ENCODE measurements around the gene KRT6C.
"Not testable (repeated sequence)": the region's sequence is repeated elsewhere in the genome, so short reads cannot be mapped to it uniquely, and the experiment has no call there.

KRT6C gene

GRCh38 chr12:52513736-52514135, 40.1 kb upstream of the KRT6C start:
- Mint-ChIP-seq H3K4me1 (ENCODE audit: low read depth) (no peaks in the 10 kb centered on the region), H3K27me3 (peaks cover 11% of the 10 kb centered on the region), H3K9me3 (peaks cover 10% of the 10 kb centered on the region), H3K4me3 (no peak overlapping the region), H3K27ac (no peak overlapping the region), H3K36me3 (ENCODE audit: low read depth) (no peaks in the 10 kb centered on the region)
- intact Hi-C loops (cut with micrococcal nuclease) = no loop called here

GRCh38 chr12:52508211-52508610, 34.6 kb upstream of the KRT6C start:
- Mint-ChIP-seq H3K27ac (no peak overlapping the region), H3K36me3 (ENCODE audit: low read depth) (no peaks in the 10 kb centered on the region), H3K4me1 (ENCODE audit: low read depth) (no peaks in the 10 kb centered on the region), H3K9me3 (peaks cover 10% of the 10 kb centered on the region), H3K27me3 (peaks cover 27% of the 10 kb centered on the region), H3K4me3 (no peak overlapping the region)
- intact Hi-C loops (cut with micrococcal nuclease) = no loop called here

GRCh38 chr12:52506858-52507715, 33.5 kb upstream of the KRT6C start:
- Mint-ChIP-seq H3K27ac (no peak overlapping the region), H3K9me3 (peaks cover 13% of the 10 kb centered on the region), H3K4me3 (no peak overlapping the region), H3K4me1 (ENCODE audit: low read depth) (no peaks in the 10 kb centered on the region), H3K27me3 (peaks cover 27% of the 10 kb centered on the region), H3K36me3 (ENCODE audit: low read depth) (no peaks in the 10 kb centered on the region)
- intact Hi-C loops (cut with micrococcal nuclease) = no loop called here

- H3K4me3 Mint-ChIP-seq = no peak overlapping the region
- no peak overlapping the region for H3K27ac Mint-ChIP-seq
- intact Hi-C loops (cut with micrococcal nuclease) = no loop called here
- no peaks in the 10 kb centered on the region for H3K36me3 Mint-ChIP-seq (ENCODE audit: low read depth)
- peaks cover 7% of the 10 kb centered on the region for H3K9me3 Mint-ChIP-seq
- H3K27me3 Mint-ChIP-seq = peaks cover 25% of the 10 kb centered on the region
- no peaks in the 10 kb centered on the region for H3K4me1 Mint-ChIP-seq (ENCODE audit: low read depth)
Measured at GRCh38 chr12:52502877-52503276, 29.3 kb upstream of the KRT6C start.

GRCh38 chr12:52501490-52501889, 27.9 kb upstream of the KRT6C start:
- no peak overlapping the region for H3K27ac Mint-ChIP-seq
- H3K36me3 Mint-ChIP-seq (ENCODE audit: low read depth) = no peaks in the 10 kb centered on the region
- intact Hi-C loops (cut with micrococcal nuclease) = no loop called here
- H3K4me3 Mint-ChIP-seq = no peak overlapping the region
- peaks cover 16% of the 10 kb centered on the region for H3K27me3 Mint-ChIP-seq
- no peaks in the 10 kb centered on the region for H3K4me1 Mint-ChIP-seq (ENCODE audit: low read depth)
- H3K9me3 Mint-ChIP-seq = peaks cover 7% of the 10 kb centered on the region

- H3K36me3 Mint-ChIP-seq (ENCODE audit: low read depth); intact Hi-C loops (cut with micrococcal nuclease); H3K27ac Mint-ChIP-seq: not testable (repeated sequence)
Measured at GRCh38 chr12:52500574-52500973, 27.0 kb upstream of the KRT6C start.

GRCh38 chr12:52499806-52500560, 26.4 kb upstream of the KRT6C start:
- H3K27me3 Mint-ChIP-seq = peaks cover 9% of the 10 kb centered on the region
- H3K27ac Mint-ChIP-seq = no peak overlapping the region
- peaks cover 7% of the 10 kb centered on the region for H3K9me3 Mint-ChIP-seq
- intact Hi-C loops (cut with micrococcal nuclease) = no loop called here
- H3K4me3 Mint-ChIP-seq = no peak overlapping the region
- H3K36me3 Mint-ChIP-seq (ENCODE audit: low read depth) = no peaks in the 10 kb centered on the region
- peaks cover 7% of the 10 kb centered on the region for H3K4me1 Mint-ChIP-seq (ENCODE audit: low read depth)

More at GRCh38 chr12:52500574-52500973, 27.0 kb upstream of the KRT6C start:
- H3K4me1 Mint-ChIP-seq (ENCODE audit: low read depth); H3K4me3 Mint-ChIP-seq; H3K9me3 Mint-ChIP-seq: not testable (repeated sequence)
- peaks cover 11% of the 10 kb centered on the region for H3K27me3 Mint-ChIP-seq

GRCh38 chr12:52498946-52499345, 25.3 kb upstream of the KRT6C start:
- Mint-ChIP-seq H3K36me3 (ENCODE audit: low read depth) (no peaks in the 10 kb centered on the region), H3K9me3 (peaks cover 7% of the 10 kb centered on the region), H3K4me3 (no peak overlapping the region), H3K4me1 (ENCODE audit: low read depth) (peaks cover 17% of the 10 kb centered on the region), H3K27ac (no peak overlapping the region), H3K27me3 (peaks cover 6% of the 10 kb centered on the region)
- intact Hi-C loops (cut with micrococcal nuclease) = no loop called here

GRCh38 chr12:52497975-52498374, 24.4 kb upstream of the KRT6C start:
- no peaks in the 10 kb centered on the region for H3K36me3 Mint-ChIP-seq (ENCODE audit: low read depth)
- H3K27me3 Mint-ChIP-seq = peaks cover 10% of the 10 kb centered on the region
- H3K4me1 Mint-ChIP-seq (ENCODE audit: low read depth) = peaks cover 17% of the 10 kb centered on the region
- no peak overlapping the region for H3K4me3 Mint-ChIP-seq
- intact Hi-C loops (cut with micrococcal nuclease) = no loop called here
- no peak overlapping the region for H3K27ac Mint-ChIP-seq
- peaks cover 7% of the 10 kb centered on the region for H3K9me3 Mint-ChIP-seq

GRCh38 chr12:52496590-52497071, 23.0 kb upstream of the KRT6C start:
- no peaks in the 10 kb centered on the region for H3K9me3 Mint-ChIP-seq
- H3K27me3 Mint-ChIP-seq = peaks cover 13% of the 10 kb centered on the region
- no peak overlapping the region for H3K4me3 Mint-ChIP-seq
- intact Hi-C loops (cut with micrococcal nuclease) = no loop called here
- H3K4me1 Mint-ChIP-seq (ENCODE audit: low read depth) = peaks cover 17% of the 10 kb centered on the region
- H3K36me3 Mint-ChIP-seq (ENCODE audit: low read depth) = no peaks in the 10 kb centered on the region
- no peak overlapping the region for H3K27ac Mint-ChIP-seq

GRCh38 chr12:52496054-52496453, 22.4 kb upstream of the KRT6C start:
- H3K36me3 Mint-ChIP-seq (ENCODE audit: low read depth) = no peaks in the 10 kb centered on the region
- peaks cover 17% of the 10 kb centered on the region for H3K27me3 Mint-ChIP-seq
- no peaks in the 10 kb centered on the region for H3K9me3 Mint-ChIP-seq
- no peak overlapping the region for H3K4me3 Mint-ChIP-seq
- H3K4me1 Mint-ChIP-seq (ENCODE audit: low read depth) = peaks cover 17% of the 10 kb centered on the region
- no peak overlapping the region for H3K27ac Mint-ChIP-seq
- intact Hi-C loops (cut with micrococcal nuclease) = no loop called here

GRCh38 chr12:52495389-52495788, 21.8 kb upstream of the KRT6C start:
- intact Hi-C loops (cut with micrococcal nuclease) = no loop called here
- Mint-ChIP-seq H3K4me1 (ENCODE audit: low read depth) (peaks cover 17% of the 10 kb centered on the region), H3K36me3 (ENCODE audit: low read depth) (no peaks in the 10 kb centered on the region), H3K27ac (no peak overlapping the region), H3K9me3 (no peaks in the 10 kb centered on the region), H3K4me3 (no peak overlapping the region), H3K27me3 (peaks cover 19% of the 10 kb centered on the region)

GRCh38 chr12:52494518-52494917, 20.9 kb upstream of the KRT6C start:
- Mint-ChIP-seq H3K4me3 (no peak overlapping the region), H3K27ac (no peak overlapping the region), H3K4me1 (ENCODE audit: low read depth) (peaks cover 17% of the 10 kb centered on the region), H3K36me3 (ENCODE audit: low read depth) (no peaks in the 10 kb centered on the region), H3K9me3 (no peaks in the 10 kb centered on the region), H3K27me3 (peaks cover 20% of the 10 kb centered on the region)
- intact Hi-C loops (cut with micrococcal nuclease) = no loop called here

- Mint-ChIP-seq H3K4me1 (ENCODE audit: low read depth) (peaks cover 17% of the 10 kb centered on the region), H3K9me3 (no peaks in the 10 kb centered on the region), H3K4me3 (no peak overlapping the region), H3K36me3 (ENCODE audit: low read depth) (no peaks in the 10 kb centered on the region), H3K27ac (no peak overlapping the region), H3K27me3 (peaks cover 20% of the 10 kb centered on the region)
- intact Hi-C loops (cut with micrococcal nuclease) = no loop called here
Measured at GRCh38 chr12:52494100-52494499, 20.5 kb upstream of the KRT6C start.

All from dendritic cell treated with granulocyte-macrophage colony-stimulating factor and Interleukin-4, amounts not matched to agents 40 ng/mL and 50 ng/mL, for 4 days (primary cell).